IMR-90 (cell line): ENCODE results near the gene ADAM33. TPM values are rescaled to one million over a fixed set of nuclear protein-coding genes. Genes with fewer than 3 reads are reported as not detected.

Experiments used
- ATAC-seq: fragments of 200-7000 bp; cut with Tn5 transposase; 2 replicates; pipeline ENCODE4 v1.9.1; 2020; ENCODE audit warnings: low read depth, mild to moderate bottlenecking, moderate library complexity
- BruUV-seq: library from RNA; stranded (reverse); fragments of 400-500 nt; replicated peaks from 2 replicates; lab custom pipeline; 2021; lab: Mats Ljungman, UMichigan
- CTCF ChIA-PET: fragments of 300-600 bp; formaldehyde crosslinking; extraction: SDS; loops from one replicate; lab custom pipeline; 2021; ENCODE audit warnings: antibody characterized with exemption; lab: Yijun Ruan, JAX
- POLR2A ChIA-PET: fragments of 300-600 bp; sonication (Branson Sonifier 250); formaldehyde crosslinking; loops from one replicate; lab custom pipeline; 2022; ENCODE audit warnings: antibody characterized with exemption; ENCODE audit not compliant: unreplicated experiment; lab: Charles Lee
- DNase-seq: peaks from one replicate; pipeline ENCODE4 v3.0.0; 2013
- H2AFZ ChIP-seq: replicated peaks from 2 replicates; pipeline ENCODE3; 2013; ENCODE audit warnings: low read length, mild to moderate bottlenecking; ENCODE audit not compliant: poor library complexity
- H2AK5ac ChIP-seq: 2 replicates; pipeline ENCODE4 v1.6.1; 2013; ENCODE audit warnings: low read depth, low read length, inconsistent platforms
- H2AK9ac ChIP-seq: replicated peaks from 2 replicates; pipeline ENCODE3; 2013; ENCODE audit warnings: mild to moderate bottlenecking, low read depth, low read length, moderate library complexity; ENCODE audit not compliant: poor library complexity
- H2BK120ac ChIP-seq: 2 replicates; pipeline ENCODE4 v1.6.1; 2013; ENCODE audit warnings: low read depth, low read length, inconsistent platforms
- H2BK15ac ChIP-seq: 3 replicates; pipeline ENCODE4 v1.6.1; 2013; ENCODE audit warnings: low read depth, low read length, inconsistent platforms
- H2BK20ac ChIP-seq: 2 replicates; pipeline ENCODE4 v1.6.1; 2013; ENCODE audit warnings: low read depth, mild to moderate bottlenecking, inconsistent platforms, low read length, moderate library complexity
- H2BK5ac ChIP-seq: 2 replicates; pipeline ENCODE4 v1.6.1; 2013; ENCODE audit warnings: mild to moderate bottlenecking, low read depth, low read length, inconsistent platforms; ENCODE audit not compliant: poor library complexity, severe bottlenecking
- H3K14ac ChIP-seq: replicated peaks from 2 replicates; pipeline ENCODE4 v1.6.1; 2013; ENCODE audit warnings: low read depth, low read length, inconsistent platforms
- H3K18ac ChIP-seq: 2 replicates; pipeline ENCODE4 v1.6.1; 2013; ENCODE audit warnings: low read depth, low read length, control low read depth
- H3K23ac ChIP-seq: 2 replicates; pipeline ENCODE4 v1.6.1; 2013; ENCODE audit warnings: low read depth, low read length, inconsistent platforms
- H3K27ac ChIP-seq: 2 replicates; pipeline ENCODE4 v1.5.1; 2013; ENCODE audit warnings: mild to moderate bottlenecking, control low read depth, low read length; ENCODE audit not compliant: insufficient read depth
- H3K27me3 ChIP-seq: 2 replicates; pipeline ENCODE4 v1.6.1; 2013; ENCODE audit warnings: low read length; ENCODE audit not compliant: control insufficient read depth, insufficient read depth
- H3K36me3 ChIP-seq: 2 replicates; pipeline ENCODE4 v1.6.1; 2013; ENCODE audit warnings: low read length, mixed read lengths; ENCODE audit not compliant: control insufficient read depth, insufficient read depth
- H3K4ac ChIP-seq: 2 replicates; pipeline ENCODE4 v1.6.1; 2013; ENCODE audit warnings: low read depth, low read length, inconsistent platforms
- H3K4me1 ChIP-seq: 2 replicates; pipeline ENCODE4 v1.6.1; 2013; ENCODE audit warnings: low read length, mixed read lengths; ENCODE audit not compliant: control insufficient read depth, insufficient read depth
- H3K4me2 ChIP-seq: 2 replicates; pipeline ENCODE4 v1.6.1; 2013; ENCODE audit warnings: low read depth, mild to moderate bottlenecking, control low read depth, low read length, moderate library complexity
- H3K4me3 ChIP-seq: 2 replicates; pipeline ENCODE4 v1.5.1; 2013; ENCODE audit warnings: low read depth, mild to moderate bottlenecking, control low read depth, low read length, moderate library complexity; ENCODE audit not compliant: insufficient read depth
- H3K56ac ChIP-seq: 2 replicates; pipeline ENCODE4 v1.6.1; 2013; ENCODE audit warnings: low read length, inconsistent platforms; ENCODE audit not compliant: insufficient read depth; ENCODE audit errors: extremely low read depth
- H3K79me1 ChIP-seq, 2 experiments: 2 replicates each; pipeline ENCODE4 v1.6.1; 2013; ENCODE audit warnings: low read length in 2 of 2, inconsistent platforms in 1 of 2, low read depth in 1 of 2
- H3K9ac ChIP-seq: 2 replicates; pipeline ENCODE4 v1.6.1; 2013; ENCODE audit warnings: low read depth, low read length, control low read depth
- H3K9me1 ChIP-seq: 2 replicates; pipeline ENCODE4 v1.6.1; 2013; ENCODE audit warnings: low read length, inconsistent platforms; ENCODE audit not compliant: insufficient read depth
- H3K9me3 ChIP-seq: 2 replicates; pipeline ENCODE4 v1.6.1; 2013; ENCODE audit warnings: low read length; ENCODE audit not compliant: control insufficient read depth, insufficient read depth
- H4K20me1 ChIP-seq: 2 replicates; pipeline ENCODE4 v1.6.1; 2013; ENCODE audit warnings: low read length, inconsistent platforms; ENCODE audit not compliant: insufficient read depth
- H4K5ac ChIP-seq: 2 replicates; pipeline ENCODE4 v1.6.1; 2013; ENCODE audit warnings: mild to moderate bottlenecking, low read depth, low read length, control low read depth
- H4K8ac ChIP-seq, 2 experiments: 2 replicates each; pipeline ENCODE4 v1.6.1; 2013; ENCODE audit warnings: low read depth in 2 of 2, low read length in 2 of 2, control low read depth in 1 of 2, inconsistent platforms in 1 of 2
- H4K91ac ChIP-seq: 2 replicates; pipeline ENCODE4 v1.6.1; 2013; ENCODE audit warnings: low read depth, low read length, inconsistent platforms; ENCODE audit not compliant: insufficient read depth
- BHLHE40 ChIP-seq: fragments of 150-350 bp; IDR thresholded peaks from 2 replicates; pipeline ENCODE4 v1.6.1; 2016; ENCODE audit warnings: mild to moderate bottlenecking, low read depth, low read length
- CHD1 ChIP-seq: IDR thresholded peaks from 2 replicates; pipeline ENCODE4 v1.6.1; 2012; ENCODE audit warnings: low read depth, low read length, improper control_type of control experiment
- ELK1 ChIP-seq: fragments of 150-350 bp; IDR thresholded peaks from 2 replicates; pipeline ENCODE4 v1.6.1; 2016; ENCODE audit warnings: low read depth, mild to moderate bottlenecking, low read length, moderate library complexity, borderline replicate concordance
- MXI1 ChIP-seq: IDR thresholded peaks from 2 replicates; pipeline ENCODE4 v1.6.1; 2012; ENCODE audit warnings: low read depth, mild to moderate bottlenecking, low read length, moderate library complexity, borderline replicate concordance
- POLR2A ChIP-seq: IDR thresholded peaks from 2 replicates; pipeline ENCODE4 v1.6.1; 2012; ENCODE audit warnings: mild to moderate bottlenecking, low read depth, low read length
- WGBS, 2 experiments: methylation state at CpG; one replicate each; pipeline versions ENCODE4 v1.1.5 to v1.1.7; 2013; ENCODE audit warnings: missing lambda C conversion rate in 2 of 2; ENCODE audit not compliant: insufficient read length in 1 of 2; ENCODE audit errors: extremely low coverage in 2 of 2; 5-methylcytosine and 5-hydroxymethylcytosine counted together
- dilution Hi-C: fragments of 300-500 bp; cut with HindIII; formaldehyde crosslinking; loops from one replicate; pipeline ENCODE4 v1.14.3; 2018; ENCODE audit warnings: low sequenced_read_pairs; ENCODE audit not compliant: unreplicated experiment
- in situ Hi-C: fragments of 300-500 bp; cut with MboI; formaldehyde crosslinking; loops from 3 replicates; pipeline ENCODE4 v1.14.3; 2019; ENCODE audit warnings: low sequenced_read_pairs, inconsistent platforms, mixed read lengths
- intact Hi-C: fragments of 100-400 bp; cut with micrococcal nuclease; formaldehyde crosslinking; loops from 2 replicates; pipeline ENCODE4 v1.10.0; 2022
- polyA plus RNA-seq, 3 experiments: library from polyadenylated mRNA; depleted of rRNA; stranded (reverse); fragments of >200 nt; gene quantifications; 2 replicates each; pipeline ENCODE4 v1.2.3, GENCODE V29; 2012; ENCODE audit warnings: low replicate concordance in 1 of 3
- total RNA-seq: library from RNA; depleted of rRNA; stranded (reverse); fragments of >200 nt; gene quantifications from 2 replicates; pipeline ENCODE4 v1.2.3, GENCODE V29; 2012

Gene ADAM33
- total and polyA plus RNA-seq, 2 of the 4 experiments (the other 2 are of a cell fraction) = 0.18 to 1.7 TPM

DNA sequence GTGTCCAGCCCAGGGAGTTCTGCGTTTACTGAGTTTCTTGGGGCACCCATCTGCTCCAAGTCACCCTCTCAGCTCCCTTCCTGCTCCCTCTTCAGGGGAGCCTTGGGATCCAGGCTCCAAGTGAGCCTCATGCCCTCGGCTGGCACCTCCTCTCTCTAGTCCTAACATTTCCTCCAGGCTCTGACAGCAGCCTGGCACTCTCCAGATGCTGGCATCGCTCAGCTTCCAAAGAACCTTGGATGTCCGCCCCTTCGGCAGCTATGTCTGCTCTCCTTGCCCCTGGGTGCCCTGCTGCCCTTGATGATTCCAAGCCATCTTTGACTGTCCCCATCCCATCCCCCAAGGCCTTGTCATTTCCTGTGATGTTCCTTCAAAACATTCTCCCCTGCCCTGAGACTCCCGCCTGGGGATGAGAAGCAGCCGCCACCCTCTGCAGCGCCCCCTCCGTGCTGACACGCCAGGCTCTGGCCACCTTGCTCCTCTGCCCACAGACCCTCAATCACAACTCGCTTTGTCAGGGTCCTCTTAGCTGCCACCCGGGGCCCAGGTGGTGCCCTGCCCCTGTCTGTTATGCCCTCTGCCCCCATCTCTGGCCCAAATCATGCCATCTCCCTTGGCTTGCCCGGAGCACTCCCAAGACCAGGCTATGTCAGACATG, 12.0 kb downstream of the ADAM33 start:
- no peak overlapping the region for H3K4me3 ChIP-seq
- H3K27me3 ChIP-seq = peaks cover 43% of the 10 kb centered on the region
- dilution Hi-C loops = no loop called here
- H2AFZ ChIP-seq = no peak overlapping the region
- DNase-seq (no peak), ATAC-seq (no peak)
- H2BK5ac ChIP-seq = no peak overlapping the region
- H3K56ac ChIP-seq = no peak overlapping the region
- ChIA-PET CTCF (interaction anchor here (0.5 kb wide), 1 partner anchor 57 kb away, joined by 3 read pairs; no protein-coding TSS in a partner anchor), POLR2A (no interaction called here)
- H2BK15ac ChIP-seq = no peak overlapping the region
- no peak overlapping the region for H3K27ac ChIP-seq
- in situ Hi-C loops = no loop called here
- no peak overlapping the region for H2BK120ac ChIP-seq
- no peaks in the 10 kb centered on the region for H3K36me3 ChIP-seq
- H4K8ac ChIP-seq = no peak overlapping the region
- no peak overlapping the region for H3K9ac ChIP-seq
- WGBS, 2 experiments = 72% methylated on average over 6 of the region's 13 CpGs; no CpG with 5 or more reads in 1 of the 2 experiments
- no TSS peak for BruUV-seq
- H3K4me2 ChIP-seq = no peak overlapping the region
- no peaks in the 10 kb centered on the region for H3K9me1 ChIP-seq
- no peaks in the 10 kb centered on the region for H3K79me1 ChIP-seq
- no peak for TF ChIP-seq ELK1
- no peak for TF ChIP-seq POLR2A
- TF ChIP-seq CHD1 = no peak
- no peak for TF ChIP-seq BHLHE40
- TF ChIP-seq MXI1 = no peak
- H4K5ac ChIP-seq = no peak overlapping the region
- H3K14ac ChIP-seq = no peak overlapping the region
- H3K23ac ChIP-seq = no peak overlapping the region
- no peak overlapping the region for H4K91ac ChIP-seq
- no peak overlapping the region for H2AK5ac ChIP-seq
- 0 out of 2 replicates have a peak, but pooled peaks cover 3% of the 10 kb centered on the region for H3K4me1 ChIP-seq
- H2BK20ac ChIP-seq = no peak overlapping the region
- no peaks in the 10 kb centered on the region for H4K20me1 ChIP-seq
- no peak overlapping the region for H3K4ac ChIP-seq
- no peak overlapping the region for H3K18ac ChIP-seq
- no peak overlapping the region for H2AK9ac ChIP-seq
- intact Hi-C loops = loop anchor here (10.0 kb wide), 1 partner anchor 415 kb away; no protein-coding TSS in a partner anchor
- no peaks in the 10 kb centered on the region for H3K9me3 ChIP-seq
